ENCODE results near the gene S1PR3. TPM values are rescaled to one million over a fixed set of nuclear protein-coding genes. Genes with fewer than 3 reads are reported as not detected.

S1PR3 gene
- polyA plus RNA-seq, 1 experiment, result 33.1 TPM

- POLR2A ChIA-PET, result no interaction called here
- CTCF ChIA-PET, result no interaction called here
- no peaks in the 10 kb centered on the region for H3K9me3 ChIP-seq (ENCODE audit: control insufficient read depth, insufficient read depth, low read length)
- DNase-seq (ENCODE audit: low read depth, low spot score), result no peak
- TF ChIP-seq CTCF (IDR thresholded peaks at IDR 0.05; ENCODE audit: low read depth, low read length), result no peak
- no peak overlapping the region for H3K4me3 ChIP-seq (ENCODE audit: low read depth, low read length)
- no peaks in the 10 kb centered on the region for H3K27me3 ChIP-seq (ENCODE audit: control insufficient read depth, insufficient read depth, low read length)
- no peak overlapping the region for H3K27ac ChIP-seq (ENCODE audit: low read depth, low read length)
Observed at GRCh38 chr9:89051421-89052025, 60.3 kb downstream of the S1PR3 start.

- ChIA-PET CTCF (no interaction called here), POLR2A (no interaction called here)
- no peak overlapping the region for H3K4me3 ChIP-seq (ENCODE audit: low read depth, low read length)
- no peaks in the 10 kb centered on the region for H3K27me3 ChIP-seq (ENCODE audit: control insufficient read depth, insufficient read depth, low read length)
- H3K27ac ChIP-seq (ENCODE audit: low read depth, low read length), result no peak overlapping the region
- H3K9me3 ChIP-seq (ENCODE audit: control insufficient read depth, insufficient read depth, low read length), result no peaks in the 10 kb centered on the region
- DNase-seq (ENCODE audit: low read depth, low spot score), result no peak
- TF ChIP-seq CTCF (IDR thresholded peaks at IDR 0.05; ENCODE audit: low read depth, low read length), result no peak
Observed at GRCh38 chr9:89052470-89053097, 61.3 kb downstream of the S1PR3 start.

DNA sequence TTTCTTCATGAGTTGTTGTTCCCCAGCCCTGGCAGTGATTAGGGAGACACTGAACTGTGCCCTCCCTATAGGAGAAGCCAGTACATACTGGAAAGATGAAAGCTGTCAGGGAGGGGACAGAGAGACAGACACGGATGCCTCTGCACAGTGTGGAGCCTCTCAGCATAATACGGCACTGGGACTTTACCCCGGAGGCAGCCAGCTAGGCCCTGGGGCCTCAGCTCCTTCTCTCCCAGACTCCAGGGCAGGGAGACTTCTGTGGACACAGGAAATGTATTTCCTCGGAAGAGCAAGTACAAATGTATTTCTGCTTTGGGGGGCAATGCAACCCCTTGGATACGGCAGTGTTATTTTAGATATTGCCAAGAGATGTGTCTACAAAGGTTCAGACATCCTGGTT is 62.0 kb downstream of the S1PR3 start:
- no peak overlapping the region for H3K4me3 ChIP-seq (ENCODE audit: low read depth, low read length)
- DNase-seq (ENCODE audit: low read depth, low spot score), result no peak
- H3K27me3 ChIP-seq (ENCODE audit: control insufficient read depth, insufficient read depth, low read length), result no peaks in the 10 kb centered on the region
- CTCF ChIA-PET, result no interaction called here
- H3K27ac ChIP-seq (ENCODE audit: low read depth, low read length), result no peak overlapping the region
- no peaks in the 10 kb centered on the region for H3K9me3 ChIP-seq (ENCODE audit: control insufficient read depth, insufficient read depth, low read length)
- POLR2A ChIA-PET, result no interaction called here
- no peak for TF ChIP-seq CTCF (IDR thresholded peaks at IDR 0.05; ENCODE audit: low read depth, low read length)

Other genes with a start within 250 kb of the S1PR3 start
- 4.3 and 4.7 TPM in 2 replicates for gene SHC3, start 187.3 kb downstream of the S1PR3 start, polyA plus RNA-seq (2011; rRNA removed)